ENCODE results near the gene EHMT1. TPM values are rescaled to one million over a fixed set of nuclear protein-coding genes. Genes with fewer than 3 reads are reported as not detected.
"Not testable (repeated sequence)": the region's sequence is repeated elsewhere in the genome, so short reads cannot be mapped to it uniquely, and the experiment has no call there.

The EHMT1 gene
- total RNA-seq, 1 donor from 2014 or later = 95.9 TPM

GRCh38 chr9:137837345-137838278 lies 218.8 kb downstream of the EHMT1 start:
- intact Hi-C loops (cut with micrococcal nuclease) = no loop called here

DNA sequence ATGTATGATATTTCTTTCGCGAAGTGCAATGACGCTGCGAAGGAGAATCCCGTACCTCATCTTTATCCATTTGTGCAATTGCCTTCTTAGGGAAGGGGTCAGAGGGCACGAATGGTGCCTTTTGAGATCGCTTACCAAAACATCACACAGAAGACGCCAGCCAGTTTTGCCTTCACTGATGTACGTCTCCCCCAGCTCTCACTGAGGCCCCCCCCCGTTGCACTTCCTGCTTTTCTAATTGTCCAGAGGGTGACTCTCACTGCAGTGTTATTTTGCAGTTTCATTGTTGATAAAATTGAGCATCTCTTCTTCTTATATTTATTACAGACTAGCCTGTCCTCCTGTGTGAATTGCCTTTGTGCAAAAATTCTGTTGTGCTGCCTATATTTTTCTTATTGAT lies 219.8 kb downstream of the EHMT1 start:
- intact Hi-C loops (cut with micrococcal nuclease) = no loop called here

DNA sequence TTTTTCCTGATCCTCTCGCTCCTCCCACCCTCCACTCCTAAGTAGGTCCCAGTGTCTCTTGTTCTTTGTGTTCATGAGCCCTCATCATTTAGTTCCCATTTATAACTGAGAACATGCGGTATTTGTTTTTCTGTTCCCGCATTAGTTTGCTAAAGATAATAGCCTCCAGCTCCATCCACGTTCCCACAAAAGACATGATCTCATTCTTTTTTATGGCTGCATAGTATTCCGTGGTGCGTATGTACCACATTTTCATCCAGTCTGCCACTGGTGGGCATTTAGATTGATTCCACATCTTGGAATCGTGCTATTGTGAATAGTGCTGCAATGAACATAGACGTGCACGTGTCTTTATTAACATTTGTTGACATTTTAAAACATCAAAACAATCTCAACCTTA lies 224.6 kb downstream of the EHMT1 start:
- intact Hi-C loops (cut with micrococcal nuclease) = no loop called here

DNA sequence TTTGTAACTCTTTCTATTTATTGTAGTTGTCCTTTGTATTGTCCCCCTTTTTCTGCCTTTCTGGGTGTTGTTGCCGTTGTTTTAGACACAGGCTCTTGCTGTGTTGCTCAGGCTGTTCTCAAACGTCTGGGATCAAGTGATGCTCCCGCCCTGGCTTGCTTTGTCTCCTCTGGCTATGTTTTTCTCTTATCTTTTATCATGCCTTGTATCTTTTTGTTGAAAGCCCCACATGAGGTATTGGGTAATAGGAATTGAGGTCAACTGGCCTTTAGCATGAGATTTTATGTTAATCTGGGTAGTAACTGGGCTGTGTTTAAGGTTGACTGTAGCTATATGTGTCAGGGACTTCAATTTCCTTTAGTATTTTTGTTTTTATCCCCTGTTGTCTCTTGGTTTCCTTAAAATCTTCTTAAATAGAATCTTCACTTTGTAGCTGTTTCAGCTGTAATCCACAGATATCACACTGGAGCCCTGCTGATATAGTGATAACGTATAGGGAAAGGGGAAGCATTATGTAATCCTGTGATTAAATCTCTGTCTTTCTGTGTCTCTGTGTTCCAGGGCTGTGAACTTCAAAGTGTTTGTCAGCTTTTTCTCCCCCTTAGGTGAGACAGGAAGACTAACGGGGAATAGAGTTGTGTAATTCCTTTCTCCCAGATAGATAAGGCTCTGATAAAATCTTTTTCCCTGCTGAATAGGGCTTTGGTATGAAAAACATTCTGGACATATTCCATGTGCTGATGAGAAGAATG lies 232.9 kb downstream of the EHMT1 start:
- intact Hi-C loops (cut with micrococcal nuclease) = no loop called here

- intact Hi-C loops (cut with micrococcal nuclease) = no loop called here
These were observed 234.7 kb downstream of the EHMT1 start for GRCh38 chr9:137853392-137853995.

GRCh38 chr9:137860361-137860760 lies 241.6 kb downstream of the EHMT1 start:
- intact Hi-C loops (cut with micrococcal nuclease) = no loop called here

DNA sequence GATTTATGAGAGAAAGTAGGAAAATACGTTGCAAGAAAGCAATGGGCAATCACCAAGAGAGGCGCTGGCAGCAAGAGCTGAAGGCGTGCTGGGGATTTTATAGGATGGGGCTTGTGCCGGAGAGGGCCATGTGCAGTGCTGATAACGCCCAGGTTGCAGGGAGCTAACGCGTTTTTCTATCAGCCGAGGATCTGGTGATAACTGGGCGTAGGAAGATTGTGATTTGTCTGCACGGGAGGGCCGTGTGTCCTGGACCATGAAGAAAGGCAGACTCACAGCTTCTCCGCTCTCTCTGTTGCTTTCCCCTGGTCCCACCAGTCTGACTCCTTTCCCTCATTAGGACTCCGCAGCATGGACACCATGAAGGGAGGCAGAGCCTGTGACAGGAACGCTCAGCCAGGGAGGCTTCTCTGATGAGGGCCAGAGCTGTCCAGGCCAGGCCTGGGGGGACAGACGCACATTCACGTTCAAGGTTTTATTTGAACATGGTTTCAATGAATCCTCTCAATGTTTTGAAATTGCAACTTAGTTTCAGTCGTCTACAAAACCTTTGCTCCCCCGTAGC lies 246.9 kb downstream of the EHMT1 start:
- intact Hi-C loops (cut with micrococcal nuclease) = no loop called here

DNA sequence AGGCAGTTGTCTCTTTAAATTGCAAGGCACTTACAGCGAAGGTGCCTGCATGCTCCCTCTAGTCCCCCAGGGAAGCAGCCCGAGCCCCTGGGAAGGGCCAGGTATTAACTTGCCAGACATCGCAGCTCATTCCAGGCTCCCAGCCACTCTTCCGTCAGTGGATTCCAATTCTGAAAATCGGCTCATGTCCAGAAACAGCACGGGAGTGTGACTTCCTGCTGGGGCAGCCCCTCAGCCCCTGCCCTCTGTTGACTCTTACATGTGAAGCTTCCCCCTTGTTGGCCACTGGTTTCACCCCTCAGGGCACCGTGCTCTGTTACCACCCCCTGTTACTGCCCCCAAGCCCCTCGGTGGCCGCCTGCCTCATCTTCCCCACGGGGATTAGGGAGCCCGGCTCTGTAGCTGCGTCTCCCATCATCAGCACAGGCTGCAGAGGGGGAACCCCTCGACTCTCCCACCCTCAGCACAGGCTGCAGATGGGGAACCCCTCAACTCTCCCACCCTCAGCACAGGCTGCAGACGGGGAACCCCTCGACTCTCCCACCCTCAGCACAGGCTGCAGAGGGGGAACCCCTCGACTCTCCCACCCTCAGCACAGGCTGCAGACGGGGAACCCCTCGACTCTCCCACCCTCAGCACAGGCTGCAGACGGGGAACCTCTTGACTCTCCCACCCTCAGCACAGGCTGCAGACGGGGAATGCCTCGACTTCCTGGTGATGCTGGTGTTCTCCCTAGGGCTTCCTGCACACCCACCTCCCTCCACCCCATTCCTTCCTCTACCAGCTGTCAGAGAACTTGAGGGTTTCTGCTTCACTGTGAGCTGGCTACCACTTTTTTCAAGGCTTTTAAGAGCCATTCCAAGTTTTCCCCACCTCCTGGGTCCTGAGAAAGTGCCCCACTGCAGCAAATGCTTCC lies 247.7 kb downstream of the EHMT1 start:
- intact Hi-C loops (cut with micrococcal nuclease) = no loop called here

DNA sequence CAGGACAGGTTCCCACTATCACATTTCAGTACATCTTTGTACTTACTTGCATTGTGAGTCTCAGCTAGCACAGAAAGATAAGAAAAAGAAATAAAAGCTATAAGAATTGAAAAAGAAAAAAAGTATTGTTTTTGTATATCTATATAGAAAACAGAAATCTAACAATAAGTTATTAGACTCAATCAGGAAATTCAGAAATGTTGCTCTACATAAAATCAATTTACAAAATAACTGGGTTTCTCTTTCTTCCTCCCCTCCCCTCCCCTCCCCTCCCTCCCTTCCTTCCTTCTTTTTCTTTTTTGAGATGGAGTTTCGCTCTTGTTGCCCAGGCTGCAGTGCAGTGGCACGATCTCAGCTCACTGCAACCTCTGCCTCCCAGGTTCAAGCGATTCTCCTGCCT lies 251.6 kb downstream of the EHMT1 start:
- intact Hi-C loops (cut with micrococcal nuclease) = no loop called here

DNA sequence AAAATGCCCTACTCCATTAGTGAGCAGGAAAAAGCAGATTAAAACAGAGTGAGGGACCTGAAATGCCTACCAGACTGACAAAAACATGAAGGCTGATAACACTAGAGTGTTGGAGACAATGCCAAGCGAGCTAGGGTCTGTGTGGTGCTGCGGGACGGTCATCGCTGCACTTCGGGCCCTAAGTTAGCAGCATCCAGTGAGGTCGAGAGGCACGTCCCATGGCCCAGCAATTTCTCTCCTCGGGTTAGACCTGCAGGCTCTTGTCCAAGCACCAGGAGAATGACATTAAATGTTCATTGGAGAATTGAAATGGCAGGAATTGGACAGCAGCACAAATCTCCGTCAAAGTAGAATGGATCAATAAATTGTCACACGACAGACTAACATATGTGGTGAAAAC lies 253.5 kb downstream of the EHMT1 start:
- intact Hi-C loops (cut with micrococcal nuclease) = no loop called here

- intact Hi-C loops (cut with micrococcal nuclease) = no loop called here
These were observed 254.6 kb downstream of the EHMT1 start for GRCh38 chr9:137873408-137873807.

GRCh38 chr9:137873858-137874362 lies 255.1 kb downstream of the EHMT1 start:
- intact Hi-C loops (cut with micrococcal nuclease) = no loop called here

DNA sequence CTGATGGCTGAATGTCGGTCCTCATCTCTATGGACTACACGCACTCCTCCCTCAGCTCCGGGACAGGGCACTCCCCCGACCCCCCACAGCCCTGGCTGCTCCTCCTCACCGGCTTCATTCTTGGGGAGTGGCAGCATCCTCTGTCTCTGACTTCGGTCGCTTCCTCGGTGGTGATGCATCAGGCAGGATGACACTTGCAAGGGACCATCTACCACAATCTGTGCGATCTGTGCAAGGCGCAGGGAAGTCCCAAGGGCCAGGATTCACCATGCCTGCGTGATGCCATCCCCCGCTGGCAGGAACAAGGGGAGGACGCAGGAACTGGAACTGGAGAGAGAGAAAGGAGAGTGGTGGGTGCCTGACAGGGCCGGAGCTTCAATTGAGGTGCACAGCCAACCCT lies 256.5 kb downstream of the EHMT1 start:
- intact Hi-C loops (cut with micrococcal nuclease) = no loop called here

DNA sequence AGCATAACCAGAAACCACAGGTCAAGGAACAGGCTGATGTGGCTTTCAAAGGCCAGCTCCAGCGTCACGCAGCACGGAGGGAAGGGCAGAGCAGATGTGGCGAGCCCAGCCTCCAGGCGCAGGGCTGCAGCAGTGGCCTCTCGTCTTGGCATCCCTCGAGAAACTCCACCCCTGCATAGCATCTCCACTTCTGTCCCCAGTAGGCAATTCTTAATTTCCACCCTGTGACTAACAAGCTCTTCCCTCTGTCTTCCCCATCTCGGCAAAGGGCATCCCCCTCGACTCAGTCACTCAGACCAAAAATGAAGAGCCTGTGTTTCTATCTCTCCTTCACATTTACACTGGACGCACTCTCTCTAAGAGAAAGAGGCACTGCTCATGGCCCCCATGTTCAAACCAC lies 257.0 kb downstream of the EHMT1 start:
- intact Hi-C loops (cut with micrococcal nuclease) = no loop called here

DNA sequence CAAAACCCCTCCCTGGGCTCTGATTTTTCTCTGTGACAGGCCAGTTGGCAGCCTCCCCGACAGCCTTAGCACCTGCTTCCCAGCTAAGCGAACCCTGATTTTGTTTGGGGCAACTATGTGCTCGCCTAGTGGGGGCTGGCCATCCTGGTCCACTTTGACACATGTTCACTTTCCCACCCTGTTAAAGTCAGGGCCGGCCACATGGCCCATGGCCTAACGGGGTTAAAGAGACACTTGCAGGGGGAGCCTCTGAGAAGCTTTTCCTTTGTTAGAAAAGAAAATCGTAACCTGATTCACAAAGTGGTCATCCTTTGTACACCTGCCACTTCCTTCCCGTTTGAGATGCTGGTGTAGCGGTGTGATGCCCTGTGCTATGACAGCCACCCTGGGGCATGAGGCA lies 257.5 kb downstream of the EHMT1 start:
- intact Hi-C loops (cut with micrococcal nuclease) = no loop called here

GRCh38 chr9:137876781-137877386 lies 258.1 kb downstream of the EHMT1 start:
- intact Hi-C loops (cut with micrococcal nuclease) = no loop called here

DNA sequence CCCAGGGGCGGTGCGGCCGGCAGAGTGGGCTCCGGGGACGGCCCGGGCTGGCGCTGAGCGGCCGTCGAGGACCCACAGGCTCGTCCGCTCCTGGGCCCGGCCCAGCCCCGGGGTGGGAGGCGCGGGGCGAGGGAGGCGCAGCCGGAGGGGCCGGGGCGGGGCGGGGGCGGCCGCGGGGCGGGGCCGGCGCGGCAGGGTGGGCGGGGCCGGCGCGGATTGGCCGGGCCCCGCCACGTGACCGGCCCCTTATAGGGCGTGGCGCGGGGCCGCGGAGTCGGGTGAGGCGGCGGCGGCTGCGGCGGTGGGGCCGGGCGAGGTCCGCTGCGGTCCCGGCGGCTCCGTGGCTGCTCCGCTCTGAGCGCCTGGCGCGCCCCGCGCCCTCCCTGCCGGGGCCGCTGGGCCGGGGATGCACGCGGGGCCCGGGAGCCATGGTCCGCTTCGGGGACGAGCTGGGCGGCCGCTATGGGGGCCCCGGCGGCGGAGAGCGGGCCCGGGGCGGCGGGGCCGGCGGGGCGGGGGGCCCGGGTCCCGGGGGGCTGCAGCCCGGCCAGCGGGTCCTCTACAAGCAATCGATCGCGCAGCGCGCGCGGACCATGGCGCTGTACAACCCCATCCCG lies 258.8 kb downstream of the EHMT1 start, which contains the start of gene CACNA1B:
CACNA1B (plus strand) TSS at position 277 of the 617 bp plus-strand sequence; CDS start at position 429, 152 bp downstream.
- intact Hi-C loops (cut with micrococcal nuclease) = not testable (repeated sequence)

DNA sequence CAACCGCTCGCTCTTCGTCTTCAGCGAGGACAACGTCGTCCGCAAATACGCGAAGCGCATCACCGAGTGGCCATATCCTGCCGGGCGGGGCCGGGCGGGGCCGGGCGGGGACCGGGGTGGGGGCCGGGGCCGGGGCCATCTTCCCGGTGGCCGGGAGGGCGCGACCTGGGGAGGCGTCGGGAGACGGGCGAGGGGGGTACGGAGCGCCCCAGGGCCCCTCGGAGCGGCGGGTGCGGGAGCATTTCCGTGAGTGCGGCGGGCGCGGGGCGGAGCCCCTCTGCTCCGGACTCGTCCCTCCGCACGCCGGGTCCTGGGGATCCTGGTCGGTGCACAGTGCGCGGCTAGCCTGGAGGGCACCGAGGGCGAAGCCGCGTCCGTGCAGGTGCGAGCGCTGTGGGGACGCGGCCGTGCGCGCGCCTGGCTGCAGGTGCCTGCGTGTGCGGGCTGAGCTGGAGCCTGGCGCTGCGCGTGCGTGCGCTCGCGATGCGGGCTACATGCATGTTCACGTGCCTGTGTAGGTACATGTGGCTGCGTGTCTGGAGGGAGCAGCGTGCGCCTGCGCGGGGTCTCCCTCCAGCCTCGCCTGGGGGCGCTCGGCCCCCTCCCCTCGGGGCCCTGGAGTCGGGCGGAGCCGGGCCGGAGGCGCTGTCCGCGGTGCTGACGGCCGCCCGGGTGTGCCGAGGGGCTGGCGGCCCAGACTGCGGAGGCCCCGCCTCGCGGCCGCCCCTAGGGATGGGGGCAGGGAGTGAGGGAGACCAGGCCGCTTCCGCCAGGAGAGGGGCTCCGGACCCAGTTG lies 259.5 kb downstream of the EHMT1 start:
- intact Hi-C loops (cut with micrococcal nuclease) = no loop called here

- intact Hi-C loops (cut with micrococcal nuclease) = no loop called here
These were observed 260.2 kb downstream of the EHMT1 start for GRCh38 chr9:137879052-137879451.

Data from T-helper 2 cell treated with Interferon-gamma antibody and Interleukin-4, amounts not matched to agents 100 ng/mL and 5 ng/mL, for 36 hours (primary cell).